ENCODE data around the gene SLC5A6. TPM values are rescaled to one million over a fixed set of nuclear protein-coding genes. Genes with fewer than 3 reads are reported as not detected.
A peak's percentile ranks its signal among the peaks of the same experiment; 100 is the strongest.

The SLC5A6 gene
- total and polyA plus RNA-seq, 2 of the 8 experiments (the other 6 are each of a cell fraction or from before 2014, with no cell fraction given): 118 to 183 TPM

- no peaks in the 10 kb centered on the region for H3K27me3 ChIP-seq (replicated peaks in 1 of 4; ENCODE audit: control insufficient read depth in 3 of 4, extremely low read depth in 1 of 4, insufficient read depth in 3 of 4, low read length in 3 of 4)
- no peak for FAIRE-seq
- DNase-seq (ENCODE audit: low read depth in 1 of 2, low spot score in 2 of 2): no peak
- no peak overlapping the region for H3K4ac ChIP-seq (replicated peaks; ENCODE audit: insufficient read length, low read depth, low read length)
- peak overlapping the region; percentile 70; the same call in 1 of the 2 replicates for H2AFZ ChIP-seq (ENCODE audit: low read length)
- CTCF ChIA-PET (ENCODE audit: partially characterized antibody): interaction anchor here (0.9 to 4.6 kb wide), 11 partner anchors 8 to 141 kb away, joined by 3 to 36 read pairs (median 4); partner anchors contain the start of gene KHK
- POLR2A ChIA-PET (ENCODE audit: partially characterized antibody): interaction anchor here (0.7 to 1.5 kb wide), 6 partner anchors 23 to 62 kb away, joined by 3 to 6 read pairs (median 3); partner anchors contain the start of gene PREB
- H3K36me3 ChIP-seq (ENCODE audit: control insufficient read depth in 2 of 4, insufficient read depth in 4 of 4, low read length in 3 of 4): no peaks in the 10 kb centered on the region
- no peak overlapping the region for H4K91ac ChIP-seq (replicated peaks; ENCODE audit: insufficient read length, low read length)
- no peaks in the 10 kb centered on the region for H3K23me2 ChIP-seq (ENCODE audit: low read depth, low read length)
- no peak overlapping the region for H2BK12ac ChIP-seq (ENCODE audit: low read depth, low read length)
- H2BK20ac ChIP-seq (ENCODE audit: low read length): no peak overlapping the region; the same call in 1 of the 2 replicates
- no peaks in the 10 kb centered on the region for H3K79me2 ChIP-seq (ENCODE audit: control insufficient read depth in 1 of 2, insufficient read depth in 2 of 2, low read length in 2 of 2)
- no peak overlapping the region; the same call in 1 of the 2 replicates for H4K8ac ChIP-seq (ENCODE audit: extremely low read depth, insufficient read depth, low read length)
- no peaks in the 10 kb centered on the region; a peak in 1 of 7 replicates for H3K4me1 ChIP-seq (replicated peaks in 1 of 4; ENCODE audit: control insufficient read depth in 3 of 4, insufficient read depth in 4 of 4, low read length in 3 of 4)
- H3K79me1 ChIP-seq (ENCODE audit: low read depth, low read length): no peaks in the 10 kb centered on the region
- no peaks in the 10 kb centered on the region for H3K9me3 ChIP-seq (ENCODE audit: insufficient read depth in 2 of 2, low read depth in 1 of 2, low read length in 1 of 2)
- no peak overlapping the region for H3K18ac ChIP-seq (ENCODE audit: extremely low read depth, low read length)
- no peak overlapping the region for H3K9ac ChIP-seq (replicated peaks in 1 of 4; ENCODE audit: extremely low read depth in 1 of 4, low read depth in 3 of 4, low read length in 3 of 4)
- no peak overlapping the region for H3K4me2 ChIP-seq (ENCODE audit: insufficient read depth in 1 of 2, low read depth in 2 of 2, low read length in 2 of 2)
- H2BK15ac ChIP-seq (ENCODE audit: low read length): no peak overlapping the region
- no peak overlapping the region for H3K56ac ChIP-seq (replicated peaks; ENCODE audit: insufficient read length, low read depth, low read length)
- H2BK120ac ChIP-seq (replicated peaks; ENCODE audit: low read depth, low read length): no peak overlapping the region
- no peak overlapping the region for H2AK5ac ChIP-seq (ENCODE audit: low read depth, low read length)
- H3K23ac ChIP-seq (ENCODE audit: insufficient read length): no peak overlapping the region
- no peak overlapping the region for H3K27ac ChIP-seq (ENCODE audit: low read depth, low read length)
- no peak overlapping the region for H3K4me3 ChIP-seq (ENCODE audit: extremely low read depth in 1 of 4, insufficient read depth in 2 of 4, low read depth in 3 of 4, low read length in 4 of 4)
- H3K14ac ChIP-seq (ENCODE audit: insufficient read length): no peak overlapping the region
- H4K20me1 ChIP-seq (replicated peaks in 1 of 2; ENCODE audit: control insufficient read depth in 1 of 2, insufficient read depth in 2 of 2, low read length in 2 of 2): no peaks in the 10 kb centered on the region
- H2BK5ac ChIP-seq (ENCODE audit: low read depth, low read length): no peak overlapping the region; the same call in 1 of the 2 replicates
- 83% methylated on average over 6 of the region's 6 CpGs; no CpG with 5 or more reads in 1 of the 2 experiments for whole genome bisulfite sequencing, 2 experiments (ENCODE audit: extremely low coverage in 1 of 2, insufficient coverage in 1 of 2, insufficient read length in 1 of 2, insufficient replicate concordance in 2 of 2, low coverage in 1 of 2, low lambda C conversion rate in 2 of 2, missing lambda C conversion rate in 1 of 2)
- no peak overlapping the region for H4K5ac ChIP-seq (ENCODE audit: insufficient read length, low read depth, low read length)
- TF ChIP-seq RAD21 (IDR thresholded peaks at IDR 0.05 in 1 of 2, conservative IDR thresholded peaks at IDR 0.05 in 1 of 2; ENCODE audit: low read depth in 2 of 2, low read length in 2 of 2): no peak
- no peak for TF ChIP-seq HDAC2 (IDR thresholded peaks at IDR 0.05; ENCODE audit: borderline replicate concordance in 1 of 2, low read depth in 2 of 2, low read length in 2 of 2)
- no peak for TF ChIP-seq YY1 (IDR thresholded peaks at IDR 0.05; ENCODE audit: low read depth, low read length)
- TF ChIP-seq ATF2 (IDR thresholded peaks at IDR 0.05; ENCODE audit: low read length): no peak
- no peak for TF ChIP-seq BRCA1 (IDR thresholded peaks at IDR 0.05; ENCODE audit: low read depth, low read length)
- no peak for TF ChIP-seq CTBP2 (IDR thresholded peaks at IDR 0.05; ENCODE audit: borderline replicate concordance, insufficient read depth, insufficient read length, low read length)
- TF ChIP-seq POU5F1 (IDR thresholded peaks at IDR 0.05; ENCODE audit: low read depth, low read length): no peak
- TF ChIP-seq ASH2L (IDR thresholded peaks at IDR 0.05; ENCODE audit: low read length): no peak
- no peak for TF ChIP-seq TCF12 (IDR thresholded peaks at IDR 0.05; ENCODE audit: low read depth, low read length)
- no peak for TF ChIP-seq KDM5A (IDR thresholded peaks at IDR 0.05; ENCODE audit: low read length)
- TF ChIP-seq EZH2 (IDR thresholded peaks at IDR 0.05; ENCODE audit: low read depth, low read length, severe bottlenecking): no peak
- TF ChIP-seq ZNF274 (IDR thresholded peaks at IDR 0.05; ENCODE audit: borderline replicate concordance, extremely low read depth, low read length): no peak
These were observed 53.6 kb downstream of the SLC5A6 start for GRCh38 chr2:27158468-27158867.
